HG02642 (cell line): ENCODE results near the gene DDR1.

Experiments used
- ATAC-seq: cut with Tn5 transposase; IDR thresholded peaks from one replicate; pipeline ENCODE4 v1.9.1; 2021; ENCODE audit warnings: mild to moderate bottlenecking; ENCODE audit not compliant: unreplicated experiment, poor library complexity

Gene DDR1

GRCh38 chr6:30942338-30943060 is 58.2 kb downstream of the DDR1 start:
- ATAC-seq = no peak

DNA sequence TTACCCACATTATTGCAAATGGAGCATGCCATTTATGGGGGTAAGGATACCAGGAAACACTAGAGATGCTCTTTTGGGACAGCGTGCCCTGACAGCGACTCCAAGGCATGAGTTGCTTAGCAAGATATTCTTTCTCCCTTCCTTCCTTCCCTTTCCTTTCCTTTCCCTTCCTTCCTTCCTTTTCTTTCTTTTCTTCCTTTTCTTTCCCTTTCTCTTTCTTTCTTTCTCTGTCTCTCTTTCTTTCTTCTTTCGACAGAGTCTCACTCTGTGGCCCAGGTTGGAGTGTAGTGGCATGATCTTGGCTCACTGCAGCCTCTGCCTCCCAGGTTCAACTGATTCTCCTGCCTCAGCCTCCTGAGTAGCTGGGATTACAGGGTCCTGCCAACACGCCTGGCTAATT is 59.7 kb downstream of the DDR1 start:
- no peak for ATAC-seq

- ATAC-seq = no peak
Observed at GRCh38 chr6:30945281-30945680, 61.0 kb downstream of the DDR1 start.

- no peak for ATAC-seq
Observed at GRCh38 chr6:30947231-30947630, 62.9 kb downstream of the DDR1 start.

GRCh38 chr6:30948811-30949210 is 64.5 kb downstream of the DDR1 start:
- ATAC-seq = no peak
